GM08714 (cell line): ENCODE measurements around the gene TTC39A.

Experiments used
- H3K4me3 ChIP-seq: fragments of 200-500 bp; sonication (Bioruptor generic); 2 replicates; pipeline ENCODE4 v1.5.1; 2014; ENCODE audit warnings: mild to moderate bottlenecking, low read length, inconsistent platforms
- ZNF274 ChIP-seq: IDR thresholded peaks from 2 replicates; pipeline ENCODE4 v1.6.1; 2012; ENCODE audit warnings: mild to moderate bottlenecking, low read depth, low read length

TTC39A gene

GRCh38 chr1:51330331-51331201 is at the start of gene TTC39A:
Gene TTC39A (minus strand): TSS chr1:51330562. CDS start chr1:51330477, 85 bp downstream.
- TF ChIP-seq ZNF274: no peak
- peak within 1 kb of the TSS; percentile 35; the same call in 1 of the 2 replicates for H3K4me3 ChIP-seq

- no peak overlapping the region for H3K4me3 ChIP-seq
- TF ChIP-seq ZNF274: no peak
Observed at GRCh38 chr1:51378871-51379270, 48.5 kb upstream of the TTC39A start.

GRCh38 chr1:51373898-51374297 is 43.5 kb upstream of the TTC39A start:
- no peak for TF ChIP-seq ZNF274
- H3K4me3 ChIP-seq: no peak overlapping the region

- no peak overlapping the region for H3K4me3 ChIP-seq
- TF ChIP-seq ZNF274: no peak
Observed at GRCh38 chr1:51372561-51372960, 42.2 kb upstream of the TTC39A start.

- H3K4me3 ChIP-seq: no peak overlapping the region
- TF ChIP-seq ZNF274: no peak
Observed at GRCh38 chr1:51369171-51369570, 38.8 kb upstream of the TTC39A start.

- TF ChIP-seq ZNF274: no peak
- no peak overlapping the region for H3K4me3 ChIP-seq
Observed at GRCh38 chr1:51365774-51366173, 35.4 kb upstream of the TTC39A start.

GRCh38 chr1:51359879-51360278 is 29.5 kb upstream of the TTC39A start:
- TF ChIP-seq ZNF274: no peak
- H3K4me3 ChIP-seq: no peak overlapping the region

GRCh38 chr1:51355382-51355781 is 25.0 kb upstream of the TTC39A start:
- TF ChIP-seq ZNF274: no peak
- H3K4me3 ChIP-seq: no peak overlapping the region

GRCh38 chr1:51354416-51354815 is 24.1 kb upstream of the TTC39A start:
- no peak for TF ChIP-seq ZNF274
- H3K4me3 ChIP-seq: no peak overlapping the region

GRCh38 chr1:51351907-51352306 is 21.5 kb upstream of the TTC39A start:
- no peak overlapping the region for H3K4me3 ChIP-seq
- no peak for TF ChIP-seq ZNF274

- no peak for TF ChIP-seq ZNF274
- H3K4me3 ChIP-seq: no peak overlapping the region
Observed at GRCh38 chr1:51349862-51350261, 19.5 kb upstream of the TTC39A start.

- no peak for TF ChIP-seq ZNF274
- H3K4me3 ChIP-seq: no peak overlapping the region
Observed at GRCh38 chr1:51348147-51348527, 17.8 kb upstream of the TTC39A start.

- no peak for TF ChIP-seq ZNF274
- no peak overlapping the region for H3K4me3 ChIP-seq
Observed at GRCh38 chr1:51347398-51348146, 17.2 kb upstream of the TTC39A start.

GRCh38 chr1:51346086-51346942 is 16.0 kb upstream of the TTC39A start:
- TF ChIP-seq ZNF274: no peak
- H3K4me3 ChIP-seq: no peak overlapping the region
